Loucy (cell line): ENCODE data around the gene ZC3HAV1.

Experiments used
- EZH2phosphoT487 ChIP-seq: fragments of 200-600 bp; IDR thresholded peaks from 2 replicates; pipeline ENCODE4 v1.6.1; 2018; ENCODE audit warnings: antibody characterized with exemption, mild to moderate bottlenecking, moderate library complexity, borderline replicate concordance
- TF ChIP-seq, protein P1 (sequence below): fragments of 200-600 bp; sonication (generic); conservative IDR thresholded peaks from 2 replicates; pipeline ENCODE4 v1.5.1; 2014; ENCODE audit warnings: mild to moderate bottlenecking, antibody characterized with exemption, low read length

DNA sequence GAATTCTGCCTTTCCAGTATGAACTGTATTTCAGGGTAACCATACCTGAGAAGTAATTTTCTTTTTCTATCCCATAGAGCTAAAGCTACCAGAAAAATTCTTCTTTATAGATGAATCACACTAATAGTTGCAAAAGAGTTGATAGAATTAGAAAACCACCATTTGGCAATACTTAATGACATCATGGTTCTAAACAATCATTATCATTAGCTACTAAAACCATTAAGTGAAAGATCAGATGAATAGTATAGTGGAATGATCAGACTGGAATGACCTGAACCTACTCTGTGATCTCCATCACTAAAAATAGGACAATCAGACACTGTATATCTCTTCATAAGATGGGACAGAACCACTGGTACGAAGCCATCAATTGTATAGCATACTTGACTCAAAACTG is 53.8 kb downstream of the ZC3HAV1 start:
- TF ChIP-seq, protein P1, sequence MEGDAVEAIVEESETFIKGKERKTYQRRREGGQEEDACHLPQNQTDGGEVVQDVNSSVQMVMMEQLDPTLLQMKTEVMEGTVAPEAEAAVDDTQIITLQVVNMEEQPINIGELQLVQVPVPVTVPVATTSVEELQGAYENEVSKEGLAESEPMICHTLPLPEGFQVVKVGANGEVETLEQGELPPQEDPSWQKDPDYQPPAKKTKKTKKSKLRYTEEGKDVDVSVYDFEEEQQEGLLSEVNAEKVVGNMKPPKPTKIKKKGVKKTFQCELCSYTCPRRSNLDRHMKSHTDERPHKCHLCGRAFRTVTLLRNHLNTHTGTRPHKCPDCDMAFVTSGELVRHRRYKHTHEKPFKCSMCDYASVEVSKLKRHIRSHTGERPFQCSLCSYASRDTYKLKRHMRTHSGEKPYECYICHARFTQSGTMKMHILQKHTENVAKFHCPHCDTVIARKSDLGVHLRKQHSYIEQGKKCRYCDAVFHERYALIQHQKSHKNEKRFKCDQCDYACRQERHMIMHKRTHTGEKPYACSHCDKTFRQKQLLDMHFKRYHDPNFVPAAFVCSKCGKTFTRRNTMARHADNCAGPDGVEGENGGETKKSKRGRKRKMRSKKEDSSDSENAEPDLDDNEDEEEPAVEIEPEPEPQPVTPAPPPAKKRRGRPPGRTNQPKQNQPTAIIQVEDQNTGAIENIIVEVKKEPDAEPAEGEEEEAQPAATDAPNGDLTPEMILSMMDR, result no peak
- TF ChIP-seq EZH2phosphoT487, result no peak
